PFSK-1 (cell line): ENCODE results near the gene POLR3A.

Experiments
- POLR2AphosphoS5 ChIP-seq: IDR thresholded peaks from 2 replicates; pipeline ENCODE4 v1.6.1; 2012; ENCODE audit warnings: low read depth, mild to moderate bottlenecking, control low read depth, low read length, moderate library complexity
- REST ChIP-seq, 2 experiments: IDR thresholded peaks; 2 replicates each; pipeline versions ENCODE4 v1.6.1 to v1.8.0; 2011 to 2012; ENCODE audit warnings: low read depth in 2 of 2, low read length in 2 of 2, control low read depth in 1 of 2, inconsistent platforms in 1 of 2, mild to moderate bottlenecking in 1 of 2, moderate library complexity in 1 of 2; ENCODE audit not compliant: insufficient read depth in 1 of 2
- SIN3A ChIP-seq: IDR thresholded peaks from 2 replicates; pipeline ENCODE4 v1.6.1; 2012; ENCODE audit warnings: mild to moderate bottlenecking, low read length, moderate library complexity, borderline replicate concordance; ENCODE audit not compliant: insufficient read depth

GRCh38 chr10:78047314-78047891 is 18.1 kb upstream of the POLR3A start:
- TF ChIP-seq POLR2AphosphoS5: no peak
- TF ChIP-seq REST (IDR thresholded peaks at IDR 0.05; ENCODE audit: insufficient read depth in 1 of 2, low read depth in 2 of 2, low read length in 2 of 2): no peak
- TF ChIP-seq SIN3A: no peak
